Retinal pigment epithelial cell (primary cell): ENCODE results near the gene LPP.

Source experiments
- DNase-seq: peaks from one replicate; pipeline ENCODE4 v3.0.0-alpha.2; 2010; ENCODE audit warnings: low read depth
- H3K4me3 ChIP-seq: 2 replicates; pipeline ENCODE4 v1.5.1; 2011; ENCODE audit warnings: mild to moderate bottlenecking, low read length, control low read depth, moderate library complexity
- CTCF ChIP-seq: conservative IDR thresholded peaks from 2 replicates; pipeline ENCODE4 v1.5.1; 2011; ENCODE audit warnings: low read depth, low read length, control low read depth, inconsistent platforms

LPP gene

DNA sequence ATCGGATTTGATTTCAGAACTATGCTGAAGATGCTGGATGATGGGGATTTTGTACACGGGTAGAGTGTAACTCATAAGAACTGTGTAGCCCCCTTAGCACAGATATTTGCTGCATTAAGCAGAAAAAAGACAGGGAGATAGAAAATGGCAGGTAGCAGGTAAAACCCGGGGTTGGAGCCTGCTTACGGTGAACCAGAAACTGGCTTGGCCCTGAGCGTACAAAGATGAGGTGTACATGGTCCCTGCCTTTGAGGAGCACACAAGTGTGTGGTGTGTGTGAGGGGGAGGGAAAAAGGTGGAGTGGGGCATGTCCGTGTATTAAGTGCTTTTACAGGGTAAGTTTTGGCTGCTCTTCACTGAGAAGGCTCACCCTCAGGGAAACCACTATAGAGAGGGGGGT is 3.5 kb downstream of the LPP start:
- no peak overlapping the region for H3K4me3 ChIP-seq
- DNase-seq = no peak
- TF ChIP-seq CTCF = no peak

DNA sequence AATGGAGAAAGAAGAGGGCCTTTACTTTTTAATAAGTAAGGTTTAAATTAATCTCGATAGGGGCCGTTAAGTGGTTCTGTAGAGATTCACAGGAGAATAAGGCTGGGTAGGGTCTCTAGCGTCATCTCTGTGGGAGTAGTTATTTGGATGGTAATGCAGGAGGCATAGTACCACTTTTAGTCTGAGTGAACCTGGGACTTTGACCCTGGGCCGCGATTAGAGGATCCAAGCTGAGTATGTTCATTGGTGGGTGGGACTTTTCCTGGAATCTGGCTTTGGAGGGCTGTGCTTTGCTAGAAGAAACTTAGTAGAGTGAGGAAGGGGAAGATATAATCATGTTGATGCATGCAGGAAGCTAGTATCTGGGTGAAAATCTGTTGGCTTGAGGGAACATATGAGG is 4.0 kb downstream of the LPP start:
- no peak for TF ChIP-seq CTCF
- no peak for DNase-seq
- H3K4me3 ChIP-seq = no peak overlapping the region

DNA sequence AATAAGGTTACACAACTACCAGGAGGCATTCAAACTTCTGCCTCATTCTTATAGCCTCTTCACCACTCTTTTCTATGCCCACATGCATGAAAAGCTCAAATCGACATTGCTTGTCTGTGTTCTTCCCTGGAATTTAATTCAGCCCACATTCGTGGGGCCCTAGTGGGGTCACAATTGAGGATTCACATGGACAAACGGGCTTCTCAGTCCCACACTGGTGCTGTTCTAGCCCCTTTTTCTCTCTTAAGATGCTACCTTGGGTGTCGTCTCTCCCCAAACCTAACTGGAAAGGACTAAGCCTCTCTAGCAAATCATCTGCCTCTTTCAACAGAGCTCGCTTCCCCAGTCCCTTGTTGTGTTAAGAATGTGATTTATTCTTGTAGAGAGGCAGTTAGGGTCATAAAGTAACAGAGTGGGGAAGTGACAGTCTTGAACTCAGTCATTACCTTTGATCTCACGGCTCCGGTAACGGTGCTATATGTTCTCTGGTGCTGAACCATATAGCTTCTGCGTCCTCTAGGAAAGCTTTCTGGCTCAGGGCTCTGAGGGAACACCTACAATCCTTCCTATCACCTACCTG is 4.9 kb downstream of the LPP start:
- H3K4me3 ChIP-seq = no peak overlapping the region

DNA sequence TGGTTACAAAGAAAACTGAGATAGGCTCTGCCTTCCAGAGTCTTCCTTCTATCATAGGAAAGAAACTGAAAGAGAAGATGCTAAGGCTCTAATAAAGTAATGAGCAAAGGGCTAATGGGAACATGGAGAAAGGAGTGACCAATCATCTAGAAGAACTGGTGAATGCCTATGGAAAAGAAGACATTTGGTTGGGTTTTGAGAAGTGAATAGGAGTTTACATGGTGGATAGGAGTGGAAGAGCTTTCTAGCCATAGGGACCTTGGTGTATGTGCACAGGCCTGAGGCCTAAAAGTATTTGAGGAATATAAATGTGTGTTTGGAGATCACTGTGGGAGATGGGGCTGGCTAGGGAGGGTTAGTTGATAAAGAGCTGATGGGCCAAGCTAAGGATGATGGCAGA is 6.8 kb downstream of the LPP start:
- no peak for DNase-seq
- no peak overlapping the region for H3K4me3 ChIP-seq
- TF ChIP-seq CTCF = no peak

More for the DNA sequence above, 4.9 kb downstream of the LPP start:
- DNase-seq = no peak
- no peak for TF ChIP-seq CTCF

GRCh38 chr3:188164248-188164687 is 10.3 kb downstream of the LPP start:
- no peak overlapping the region for H3K4me3 ChIP-seq
- no peak for DNase-seq
- no peak for TF ChIP-seq CTCF

DNA sequence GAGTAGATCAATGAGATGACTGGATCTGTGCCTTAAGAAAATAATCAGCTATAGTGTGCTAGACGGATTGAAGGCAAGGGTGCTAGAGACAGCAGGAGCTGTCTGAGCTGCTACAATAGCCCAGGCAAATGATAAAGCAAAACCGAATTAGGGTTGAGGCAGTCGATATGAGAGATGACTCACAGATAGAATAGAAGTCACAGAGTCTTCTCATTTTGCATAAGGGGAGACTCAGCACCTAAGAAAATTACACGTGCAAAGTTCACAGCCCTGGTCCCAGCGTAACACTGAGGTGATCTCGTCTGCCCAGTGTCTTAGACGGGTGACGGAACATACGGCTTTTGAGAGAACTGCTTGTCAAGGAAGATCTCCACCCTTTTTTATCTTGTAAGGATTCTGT is 11.6 kb downstream of the LPP start:
- no peak for TF ChIP-seq CTCF
- DNase-seq = no peak
- H3K4me3 ChIP-seq = no peak overlapping the region

DNA sequence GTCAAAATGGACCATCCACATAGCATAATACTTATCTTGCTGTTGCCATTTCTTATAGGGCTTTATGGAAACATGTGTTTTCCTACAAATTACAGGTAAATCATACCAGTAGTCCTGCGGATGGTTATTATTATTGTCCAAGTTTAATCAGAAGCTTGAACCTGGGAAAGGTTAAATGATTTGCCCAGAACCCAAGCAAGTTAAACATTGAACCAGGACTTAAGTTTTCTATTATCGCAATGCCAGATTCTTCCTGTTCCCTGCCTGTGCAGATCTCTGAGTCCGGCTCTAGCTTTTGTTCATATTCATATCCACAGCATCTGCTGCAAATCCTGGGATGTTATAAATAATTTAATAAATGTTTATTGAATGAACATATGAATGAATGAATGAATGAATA is 12.5 kb downstream of the LPP start:
- no peak for TF ChIP-seq CTCF
- H3K4me3 ChIP-seq = no peak overlapping the region
- DNase-seq = no peak
